Measurements from ENCODE around the gene HEG1.
"Not testable (repeated sequence)": the region's sequence is repeated elsewhere in the genome, so short reads cannot be mapped to it uniquely, and the experiment has no call there.

HEG1 gene

DNA sequence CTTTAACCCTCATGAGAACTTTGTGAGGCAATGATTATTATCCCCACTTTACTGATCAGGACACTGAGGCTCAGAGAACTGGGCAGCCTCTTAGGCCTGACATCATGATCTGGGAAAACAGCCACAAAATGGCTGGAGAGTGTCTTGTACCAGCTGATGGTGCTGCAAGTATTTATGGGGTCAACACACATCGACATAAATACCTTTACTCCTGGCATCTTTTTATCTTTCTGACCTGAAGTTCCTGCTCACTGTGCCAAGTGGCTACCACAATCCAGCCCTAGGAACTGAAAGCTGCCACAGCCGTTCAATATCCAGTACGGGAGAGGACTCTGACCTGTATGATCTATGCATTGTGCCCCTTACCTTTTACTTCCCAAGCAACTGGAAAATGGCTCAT is 92.0 kb downstream of the HEG1 start:
- DNase-seq (ENCODE audit: extremely low spot score) = no peak
- TF ChIP-seq, protein P1, sequence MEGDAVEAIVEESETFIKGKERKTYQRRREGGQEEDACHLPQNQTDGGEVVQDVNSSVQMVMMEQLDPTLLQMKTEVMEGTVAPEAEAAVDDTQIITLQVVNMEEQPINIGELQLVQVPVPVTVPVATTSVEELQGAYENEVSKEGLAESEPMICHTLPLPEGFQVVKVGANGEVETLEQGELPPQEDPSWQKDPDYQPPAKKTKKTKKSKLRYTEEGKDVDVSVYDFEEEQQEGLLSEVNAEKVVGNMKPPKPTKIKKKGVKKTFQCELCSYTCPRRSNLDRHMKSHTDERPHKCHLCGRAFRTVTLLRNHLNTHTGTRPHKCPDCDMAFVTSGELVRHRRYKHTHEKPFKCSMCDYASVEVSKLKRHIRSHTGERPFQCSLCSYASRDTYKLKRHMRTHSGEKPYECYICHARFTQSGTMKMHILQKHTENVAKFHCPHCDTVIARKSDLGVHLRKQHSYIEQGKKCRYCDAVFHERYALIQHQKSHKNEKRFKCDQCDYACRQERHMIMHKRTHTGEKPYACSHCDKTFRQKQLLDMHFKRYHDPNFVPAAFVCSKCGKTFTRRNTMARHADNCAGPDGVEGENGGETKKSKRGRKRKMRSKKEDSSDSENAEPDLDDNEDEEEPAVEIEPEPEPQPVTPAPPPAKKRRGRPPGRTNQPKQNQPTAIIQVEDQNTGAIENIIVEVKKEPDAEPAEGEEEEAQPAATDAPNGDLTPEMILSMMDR (IDR thresholded peaks at IDR 0.05; ENCODE audit: control extremely low read depth, extremely low read depth, low read depth, missing control alignments) = no peak
- ChIA-PET POLR2A (no interaction called here), CTCF (interaction anchor here (0.9 to 1.0 kb wide), 2 partner anchors 9 to 69 kb away, joined by 3 read pairs; no protein-coding TSS in a partner anchor)

DNA sequence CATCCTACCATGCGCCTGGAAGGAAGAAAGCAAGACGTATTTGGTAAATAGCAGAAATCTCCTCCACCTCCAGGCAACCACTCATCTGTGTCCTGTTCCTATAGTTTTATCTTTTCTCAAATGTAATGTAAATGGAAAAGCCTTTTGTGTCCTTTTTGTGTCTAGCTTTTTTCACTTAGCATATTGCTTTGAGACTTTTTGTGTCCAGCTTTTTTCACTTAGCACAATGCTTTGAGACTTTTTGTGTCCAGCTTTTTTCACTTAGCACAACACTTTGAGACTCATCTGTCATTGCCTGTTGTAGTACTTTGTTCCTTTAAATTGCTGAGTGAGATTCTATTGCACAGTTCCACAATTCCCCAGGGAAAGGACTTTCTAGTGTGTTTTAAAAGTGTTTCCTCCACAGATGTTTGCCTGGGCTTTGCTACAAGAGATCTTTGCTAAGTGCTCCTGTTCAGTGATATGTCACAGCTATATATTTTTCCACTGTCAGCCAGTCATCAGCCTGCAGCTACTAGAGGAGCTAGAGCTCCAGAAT is 93.3 kb downstream of the HEG1 start:
- DNase-seq (ENCODE audit: extremely low spot score) = no peak
- TF ChIP-seq, protein P1 (IDR thresholded peaks at IDR 0.05; ENCODE audit: control extremely low read depth, extremely low read depth, low read depth, missing control alignments) = no peak
- POLR2A ChIA-PET = no interaction called here
- CTCF ChIA-PET = interaction anchor here (1.3 kb wide), 1 partner anchor 623 kb away, joined by 4 read pairs; no protein-coding TSS in a partner anchor

DNA sequence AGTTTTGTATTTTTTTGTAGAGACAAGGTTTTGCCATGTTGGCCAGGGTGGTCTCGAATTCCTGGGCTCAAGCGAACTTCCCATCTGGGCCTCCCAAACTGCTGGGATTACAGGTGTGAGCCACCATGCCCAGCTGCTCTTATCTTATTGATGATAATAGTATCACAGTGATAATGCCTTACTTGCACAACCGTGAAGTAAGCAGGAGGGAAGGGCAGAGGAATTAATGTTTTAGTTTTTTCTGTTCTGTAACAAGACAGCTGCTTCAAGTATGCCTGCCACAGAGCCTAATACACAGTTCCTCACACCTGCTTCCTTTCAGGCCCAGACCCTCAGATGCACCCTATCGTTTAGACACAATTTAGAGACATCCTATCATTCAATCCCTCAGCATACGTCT is 95.1 kb downstream of the HEG1 start:
- TF ChIP-seq, protein P1 (IDR thresholded peaks at IDR 0.05; ENCODE audit: control extremely low read depth, extremely low read depth, low read depth, missing control alignments) = no peak
- POLR2A ChIA-PET = no interaction called here
- no peak for DNase-seq (ENCODE audit: extremely low spot score)
- CTCF ChIA-PET = interaction anchor here (0.8 to 1.1 kb wide), 2 partner anchors 24 to 27 kb away, joined by 3 read pairs; no protein-coding TSS in a partner anchor

DNA sequence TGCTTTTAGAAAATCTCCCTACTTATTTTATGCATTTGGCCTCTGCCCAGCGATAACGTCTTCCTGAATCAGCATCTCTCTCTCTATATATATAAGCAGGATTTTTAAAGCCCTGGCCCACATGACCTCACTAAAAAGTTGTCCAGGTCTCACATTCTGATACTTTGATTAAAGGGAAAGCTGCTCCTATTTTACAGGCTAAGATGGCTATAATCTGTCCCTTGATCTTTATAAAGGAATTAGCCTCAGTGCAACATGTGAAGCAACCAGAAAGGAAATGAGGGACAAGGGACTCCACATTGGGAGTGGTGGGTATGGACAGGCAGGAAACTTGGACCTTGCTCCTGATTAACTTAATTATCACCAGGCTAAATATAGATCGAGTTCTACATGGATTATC is 95.7 kb downstream of the HEG1 start:
- TF ChIP-seq, protein P1 (IDR thresholded peaks at IDR 0.05; ENCODE audit: control extremely low read depth, extremely low read depth, low read depth, missing control alignments) = no peak
- ChIA-PET POLR2A (no interaction called here), CTCF (no interaction called here)
- no peak for DNase-seq (ENCODE audit: extremely low spot score)

DNA sequence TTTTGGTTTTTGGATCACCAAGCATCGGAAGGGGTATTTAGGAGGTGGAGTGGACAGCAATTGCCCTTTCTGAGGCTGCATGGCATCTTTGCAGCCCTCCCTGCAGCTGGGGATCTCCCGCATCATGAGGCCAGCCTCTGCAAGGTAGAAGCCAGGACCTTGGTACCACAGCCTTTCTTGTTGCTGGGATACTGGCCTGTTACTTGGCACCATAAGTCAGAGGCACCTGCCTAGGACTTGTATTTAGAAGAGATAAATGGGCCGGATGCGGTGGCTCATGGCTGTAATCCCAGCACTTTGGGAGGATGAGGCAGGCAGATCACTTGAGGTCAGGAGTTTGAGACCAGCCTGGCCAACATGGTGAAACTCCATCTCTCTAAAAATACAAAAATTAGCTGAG is 97.8 kb downstream of the HEG1 start:
- DNase-seq (ENCODE audit: extremely low spot score); POLR2A ChIA-PET; CTCF ChIA-PET: not testable (repeated sequence)

DNA sequence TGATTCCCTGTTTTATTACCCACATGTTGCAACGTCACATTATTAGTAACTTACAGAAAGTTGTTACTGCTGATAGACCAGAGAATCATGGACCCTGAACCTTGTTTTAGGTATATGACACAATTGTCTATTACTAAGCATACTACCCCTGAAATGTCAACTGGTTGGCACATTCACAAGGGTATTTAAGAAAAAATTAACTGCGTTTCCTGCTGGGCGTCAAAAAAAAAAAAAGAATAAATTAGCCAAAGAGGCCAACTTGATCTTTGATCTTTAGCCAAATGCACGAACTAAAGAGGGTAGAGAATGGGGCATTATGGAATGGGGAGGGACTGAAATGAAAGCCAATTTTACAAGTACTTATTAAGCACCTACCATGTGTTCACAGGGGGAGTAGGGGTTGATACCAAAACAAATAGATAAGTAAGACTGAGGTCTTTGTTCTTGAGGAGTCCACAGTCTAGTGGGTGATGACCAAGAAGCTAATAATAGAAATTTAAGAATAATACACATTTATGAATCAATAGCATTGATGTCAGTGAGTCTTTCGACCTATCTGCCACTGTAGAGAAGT is 103.4 kb downstream of the HEG1 start:
- POLR2A ChIA-PET = no interaction called here
- CTCF ChIA-PET = interaction anchor here (1.1 kb wide), 1 partner anchor 30 kb away, joined by 3 read pairs; no protein-coding TSS in a partner anchor
- TF ChIP-seq, protein P1 (IDR thresholded peaks at IDR 0.05; ENCODE audit: control extremely low read depth, extremely low read depth, low read depth, missing control alignments) = no peak
- no peak for DNase-seq (ENCODE audit: extremely low spot score)

DNA sequence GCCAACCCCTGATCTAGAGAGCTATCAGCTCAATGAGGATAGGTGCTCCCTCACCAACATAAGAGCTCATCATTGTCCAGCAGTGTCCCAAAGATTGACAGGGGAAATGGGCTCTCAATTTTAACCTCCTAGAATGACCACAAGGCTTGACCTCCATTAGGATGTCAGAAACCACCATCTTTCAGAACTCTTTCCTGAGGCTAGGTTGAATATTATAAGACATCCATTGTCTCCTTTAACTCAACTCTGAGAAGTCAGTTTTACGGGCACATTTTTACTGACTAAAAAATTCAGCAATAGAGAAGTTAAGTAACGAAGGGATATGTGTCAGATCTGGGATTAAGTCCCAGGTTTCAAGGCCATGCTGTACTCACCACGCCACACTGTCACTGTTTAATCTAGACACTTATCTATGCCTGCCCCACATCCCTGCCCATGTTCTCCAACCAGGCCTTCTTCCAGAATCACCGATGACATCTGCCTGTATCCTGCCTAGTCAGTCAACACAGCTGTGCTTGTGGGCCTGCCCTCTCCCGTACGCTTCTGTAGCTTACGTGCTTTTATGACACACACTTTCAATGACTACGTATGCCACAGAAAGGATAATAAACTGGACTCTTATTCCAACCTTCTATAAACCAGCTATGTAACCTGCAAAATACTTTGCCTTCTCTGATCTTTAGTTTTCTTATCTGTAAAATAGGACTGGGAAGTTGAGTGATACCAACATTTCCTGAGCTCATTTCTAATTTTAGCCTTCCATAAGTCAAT is 104.1 kb downstream of the HEG1 start:
- ChIA-PET CTCF (interaction anchor here (1.0 to 1.1 kb wide), 2 partner anchors 23 to 31 kb away, joined by 3 read pairs; no protein-coding TSS in a partner anchor), POLR2A (no interaction called here)
- TF ChIP-seq, protein P1 (IDR thresholded peaks at IDR 0.05; ENCODE audit: control extremely low read depth, extremely low read depth, low read depth, missing control alignments) = no peak
- DNase-seq (ENCODE audit: extremely low spot score) = no peak

All from GM10248 (cell line).